ENCODE results near the gene PNLIPRP2.
A peak's percentile ranks its signal among the peaks of the same experiment; 100 is the strongest.

Gene PNLIPRP2

GRCh38 chr10:116613471-116613870 lies 7.3 kb upstream of the PNLIPRP2 start:
- no peak for DNase-seq

GRCh38 chr10:116614796-116615195 lies 6.0 kb upstream of the PNLIPRP2 start:
- no peak for DNase-seq

- no peak for DNase-seq
These were observed 5.5 kb upstream of the PNLIPRP2 start for GRCh38 chr10:116615199-116615776.

- DNase-seq = no peak
These were observed 723 bp downstream of the PNLIPRP2 start for GRCh38 chr10:116621476-116621875.

GRCh38 chr10:116621934-116622655 lies 1.3 kb downstream of the PNLIPRP2 start:
- DNase-seq = no peak

- DNase-seq = no peak
These were observed 5.1 kb downstream of the PNLIPRP2 start for GRCh38 chr10:116625845-116626244.

- no peak for DNase-seq
These were observed 6.1 kb downstream of the PNLIPRP2 start for GRCh38 chr10:116626815-116627214.

GRCh38 chr10:116627386-116627933 lies 6.7 kb downstream of the PNLIPRP2 start:
- DNase-seq = peak; percentile 39

- DNase-seq = no peak
These were observed 8.6 kb downstream of the PNLIPRP2 start for GRCh38 chr10:116629340-116629739.

- DNase-seq = no peak
These were observed 9.3 kb downstream of the PNLIPRP2 start for GRCh38 chr10:116630020-116630419.

GRCh38 chr10:116631871-116632295 lies 11.1 kb downstream of the PNLIPRP2 start:
- no peak for DNase-seq

- DNase-seq = no peak
These were observed 12.0 kb downstream of the PNLIPRP2 start for GRCh38 chr10:116632596-116633215.

- DNase-seq = no peak
These were observed 12.5 kb downstream of the PNLIPRP2 start for GRCh38 chr10:116633216-116633600.

- no peak for DNase-seq
These were observed 13.6 kb downstream of the PNLIPRP2 start for GRCh38 chr10:116634126-116634975.

GRCh38 chr10:116636385-116636784 lies 15.6 kb downstream of the PNLIPRP2 start:
- no peak for DNase-seq

GRCh38 chr10:116636976-116637375 lies 16.2 kb downstream of the PNLIPRP2 start:
- no peak for DNase-seq

- DNase-seq = no peak
These were observed 17.1 kb downstream of the PNLIPRP2 start for GRCh38 chr10:116637830-116638229.

GRCh38 chr10:116646502-116646901 lies 25.7 kb downstream of the PNLIPRP2 start:
- DNase-seq = no peak

GRCh38 chr10:116648903-116649302 lies 28.1 kb downstream of the PNLIPRP2 start:
- no peak for DNase-seq

GRCh38 chr10:116653885-116654284 lies 33.1 kb downstream of the PNLIPRP2 start:
- no peak for DNase-seq

- DNase-seq = peak; percentile 41
These were observed 34.1 kb downstream of the PNLIPRP2 start for GRCh38 chr10:116654816-116655215.

GRCh38 chr10:116655568-116655967 lies 34.8 kb downstream of the PNLIPRP2 start:
- no peak for DNase-seq

- DNase-seq = no peak
These were observed 35.3 kb downstream of the PNLIPRP2 start for GRCh38 chr10:116656044-116656443.

All from NCI-H82 (cell line).